ENCODE results near the gene TM9SF1. TPM values are rescaled to one million over a fixed set of nuclear protein-coding genes. Genes with fewer than 3 reads are reported as not detected.
A peak's percentile ranks its signal among the peaks of the same experiment; 100 is the strongest.
"Not testable (repeated sequence)": the region's sequence is repeated elsewhere in the genome, so short reads cannot be mapped to it uniquely, and the experiment has no call there.

The TM9SF1 gene
- total RNA-seq, 1 experiment from 2014 or later = 67.8 TPM

- peaks cover 11% of the 10 kb centered on the region for H3K4me1 Mint-ChIP-seq (ENCODE audit: insufficient read depth, unreplicated experiment)
- peaks cover 27% of the 10 kb centered on the region for H3K36me3 Mint-ChIP-seq (ENCODE audit: insufficient read depth, unreplicated experiment)
- intact Hi-C loops (cut with micrococcal nuclease) = no loop called here
- no TSS peak for BruUV-seq (replicated peaks)
- no peaks in the 10 kb centered on the region for H3K9me3 Mint-ChIP-seq (ENCODE audit: unreplicated experiment)
- no peak overlapping the region for H3K4me3 Mint-ChIP-seq (ENCODE audit: unreplicated experiment)
- no peak overlapping the region for H3K27ac Mint-ChIP-seq (ENCODE audit: low read depth, unreplicated experiment)
- TF ChIP-seq, protein P1, sequence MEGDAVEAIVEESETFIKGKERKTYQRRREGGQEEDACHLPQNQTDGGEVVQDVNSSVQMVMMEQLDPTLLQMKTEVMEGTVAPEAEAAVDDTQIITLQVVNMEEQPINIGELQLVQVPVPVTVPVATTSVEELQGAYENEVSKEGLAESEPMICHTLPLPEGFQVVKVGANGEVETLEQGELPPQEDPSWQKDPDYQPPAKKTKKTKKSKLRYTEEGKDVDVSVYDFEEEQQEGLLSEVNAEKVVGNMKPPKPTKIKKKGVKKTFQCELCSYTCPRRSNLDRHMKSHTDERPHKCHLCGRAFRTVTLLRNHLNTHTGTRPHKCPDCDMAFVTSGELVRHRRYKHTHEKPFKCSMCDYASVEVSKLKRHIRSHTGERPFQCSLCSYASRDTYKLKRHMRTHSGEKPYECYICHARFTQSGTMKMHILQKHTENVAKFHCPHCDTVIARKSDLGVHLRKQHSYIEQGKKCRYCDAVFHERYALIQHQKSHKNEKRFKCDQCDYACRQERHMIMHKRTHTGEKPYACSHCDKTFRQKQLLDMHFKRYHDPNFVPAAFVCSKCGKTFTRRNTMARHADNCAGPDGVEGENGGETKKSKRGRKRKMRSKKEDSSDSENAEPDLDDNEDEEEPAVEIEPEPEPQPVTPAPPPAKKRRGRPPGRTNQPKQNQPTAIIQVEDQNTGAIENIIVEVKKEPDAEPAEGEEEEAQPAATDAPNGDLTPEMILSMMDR (IDR thresholded peaks at IDR 0.05; ENCODE audit: unreplicated experiment) = no peak
- no peak for DNase-seq (ENCODE audit: unreplicated experiment)
- ChIA-PET CTCF (interaction anchor here (1.1 to 2.4 kb wide), 5 partner anchors 19 to 78 kb away, joined by 3 to 19 read pairs (median 6); partner anchors contain the start of gene TINF2), POLR2A (interaction anchor here (1.4 kb wide), 1 partner anchor 14 kb away, joined by 4 read pairs; the partner anchor contains the start of genes GMPR2 and NEDD8)
- H3K27me3 Mint-ChIP-seq (ENCODE audit: insufficient read depth, unreplicated experiment) = no peaks in the 10 kb centered on the region
These were observed 23.8 kb upstream of the TM9SF1 start for GRCh38 chr14:24219080-24219479.

DNA sequence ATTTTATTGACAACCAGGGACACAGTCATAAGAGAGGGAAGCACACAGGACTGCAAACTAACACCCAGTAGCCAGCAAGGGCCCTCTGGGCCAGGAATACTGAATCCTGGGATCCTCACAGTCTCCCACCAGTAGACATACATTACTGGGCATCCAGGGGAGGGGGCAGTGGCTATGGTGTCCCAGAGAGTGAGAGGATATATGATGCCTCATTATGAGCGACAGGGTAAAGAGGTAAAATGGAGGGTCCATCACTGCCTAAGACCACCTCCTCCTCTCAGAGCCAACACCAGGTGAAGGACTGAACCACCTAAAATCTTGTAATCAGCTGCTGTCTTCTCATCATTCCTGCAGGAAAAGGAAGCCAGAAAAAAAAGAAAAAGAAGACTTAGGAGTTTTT, 21.6 kb upstream of the TM9SF1 start:
- POLR2A ChIA-PET = interaction anchor here (0.6 to 5.1 kb wide), 6 partner anchors 14 to 102 kb away, joined by 3 to 69 read pairs (median 18); partner anchors contain the start of genes DCAF11, DHRS1, LTB4R2 and NOP9
- not testable (repeated sequence) for H3K27ac Mint-ChIP-seq (ENCODE audit: low read depth, unreplicated experiment)

GRCh38 chr14:24216345-24216699, 21.1 kb upstream of the TM9SF1 start:
- Mint-ChIP-seq H3K27me3 (ENCODE audit: insufficient read depth, unreplicated experiment) (no peaks in the 10 kb centered on the region), H3K36me3 (ENCODE audit: insufficient read depth, unreplicated experiment) (peaks cover 47% of the 10 kb centered on the region), H3K27ac (ENCODE audit: low read depth, unreplicated experiment) (no peak overlapping the region), H3K4me1 (ENCODE audit: insufficient read depth, unreplicated experiment) (peaks cover 20% of the 10 kb centered on the region), H3K9me3 (ENCODE audit: unreplicated experiment) (no peaks in the 10 kb centered on the region), H3K4me3 (ENCODE audit: unreplicated experiment) (peak overlapping the region; percentile 80)
- ChIA-PET CTCF (interaction anchor here (0.6 to 4.2 kb wide), 7 partner anchors 9 to 117 kb away, joined by 3 to 32 read pairs (median 9); partner anchors contain the start of genes CIDEB and TINF2), POLR2A (interaction anchor here (0.6 to 5.1 kb wide), 20 partner anchors 9 to 135 kb away, joined by 3 to 69 read pairs (median 4); partner anchors contain the start of genes DCAF11, DHRS1, EMC9 and GMPR2)
- TF ChIP-seq, protein P1 (IDR thresholded peaks at IDR 0.05; ENCODE audit: unreplicated experiment) = no peak
- BruUV-seq (replicated peaks) = no TSS peak
- intact Hi-C loops (cut with micrococcal nuclease) = loop anchor here (1.0 kb wide), 3 partner anchors 16 to 81 kb away; partner anchors contain the start of genes GMPR2 and NEDD8
- DNase-seq (ENCODE audit: unreplicated experiment) = no peak

More for the DNA sequence above, 21.6 kb upstream of the TM9SF1 start:
- intact Hi-C loops (cut with micrococcal nuclease) = loop anchor here (1.0 kb wide), 3 partner anchors 15 to 80 kb away; partner anchors contain the start of genes GMPR2 and NEDD8
- H3K4me1 Mint-ChIP-seq (ENCODE audit: insufficient read depth, unreplicated experiment) = peaks cover 20% of the 10 kb centered on the region
- CTCF ChIA-PET = interaction anchor here (0.6 to 4.2 kb wide), 4 partner anchors 8 to 91 kb away, joined by 3 to 32 read pairs (median 9); partner anchors contain the start of gene CIDEB
- not testable (repeated sequence) for DNase-seq (ENCODE audit: unreplicated experiment); H3K27me3 Mint-ChIP-seq (ENCODE audit: insufficient read depth, unreplicated experiment); H3K9me3 Mint-ChIP-seq (ENCODE audit: unreplicated experiment); BruUV-seq (replicated peaks); H3K4me3 Mint-ChIP-seq (ENCODE audit: unreplicated experiment)
- peaks cover 42% of the 10 kb centered on the region for H3K36me3 Mint-ChIP-seq (ENCODE audit: insufficient read depth, unreplicated experiment)

GRCh38 chr14:24215495-24216344, 20.5 kb upstream of the TM9SF1 start, which contains the start of gene MDP1:
TSS of gene MDP1 (minus strand) at chr14:24216066. CDS start at chr14:24215955, 111 bp downstream.
- DNase-seq (ENCODE audit: unreplicated experiment) = peak; percentile 87
- H3K27me3 Mint-ChIP-seq (ENCODE audit: insufficient read depth, unreplicated experiment) = no peaks in the 10 kb centered on the region
- intact Hi-C loops (cut with micrococcal nuclease) = loop anchor here (1.0 kb wide), 3 partner anchors 17 to 82 kb away; partner anchors contain the start of genes GMPR2 and NEDD8
- peak within 1 kb of the TSS; percentile 80 for H3K4me3 Mint-ChIP-seq (ENCODE audit: unreplicated experiment)
- H3K27ac Mint-ChIP-seq (ENCODE audit: low read depth, unreplicated experiment) = peak within 1 kb of the TSS; percentile 73
- ChIA-PET CTCF (interaction anchor here (0.6 to 4.2 kb wide), 10 partner anchors 9 to 118 kb away, joined by 3 to 32 read pairs (median 5); partner anchors contain the start of genes CIDEB and TINF2), POLR2A (interaction anchor here (0.7 to 5.1 kb wide), 21 partner anchors 9 to 135 kb away, joined by 3 to 69 read pairs (median 5); partner anchors contain the start of genes DCAF11, DHRS1, EMC9 and GMPR2)
- TF ChIP-seq, protein P1 (IDR thresholded peaks at IDR 0.05; ENCODE audit: unreplicated experiment) = peak; percentile 25
- H3K36me3 Mint-ChIP-seq (ENCODE audit: insufficient read depth, unreplicated experiment) = peaks cover 53% of the 10 kb centered on the region
- peaks cover 20% of the 10 kb centered on the region for H3K4me1 Mint-ChIP-seq (ENCODE audit: insufficient read depth, unreplicated experiment)
- H3K9me3 Mint-ChIP-seq (ENCODE audit: unreplicated experiment) = no peaks in the 10 kb centered on the region
- no TSS peak for BruUV-seq (replicated peaks)

Measured in MCF 10A (cell line).